Immature natural killer cell (primary cell): ENCODE data around the gene CFAP97. TPM values are rescaled to one million over a fixed set of nuclear protein-coding genes. Genes with fewer than 3 reads are reported as not detected.
"Not testable (repeated sequence)": the region's sequence is repeated elsewhere in the genome, so short reads cannot be mapped to it uniquely, and the experiment has no call there.

Experiments
- DNase-seq, 3 donors: peaks; one replicate each; pipeline ENCODE4 v3.0.0; 2022; ENCODE audit warnings: mixed read lengths in 1 of 3
- H3K27ac Mint-ChIP-seq, 6 donors: one replicate each; pipeline ENCODE4 v1.8.0; 2020; ENCODE audit warnings: mixed read lengths in 6 of 6, mild to moderate bottlenecking in 5 of 6, inconsistent platforms in 4 of 6, moderate library complexity in 3 of 6
- H3K27me3 Mint-ChIP-seq, 3 donors: one replicate each; pipeline ENCODE4 v1.8.0; 2020 to 2021; ENCODE audit warnings: low read depth in 3 of 3, mild to moderate bottlenecking in 3 of 3, mixed read lengths in 3 of 3, moderate library complexity in 3 of 3, inconsistent platforms in 1 of 3
- H3K36me3 Mint-ChIP-seq, 3 donors: one replicate each; pipeline ENCODE4 v1.8.0; 2020; ENCODE audit warnings: mixed read lengths in 3 of 3, inconsistent platforms in 2 of 3, mild to moderate bottlenecking in 2 of 3
- H3K4me1 Mint-ChIP-seq, 2 donors: one replicate each; pipeline ENCODE4 v1.8.0; 2020; ENCODE audit warnings: inconsistent platforms in 2 of 2, mild to moderate bottlenecking in 2 of 2, mixed read lengths in 2 of 2, moderate library complexity in 1 of 2
- H3K4me3 Mint-ChIP-seq, 5 donors: one replicate each; pipeline ENCODE4 v1.8.0; 2020; ENCODE audit warnings: mild to moderate bottlenecking in 5 of 5, mixed read lengths in 5 of 5, inconsistent platforms in 3 of 5, moderate library complexity in 3 of 5
- H3K9me3 Mint-ChIP-seq, 6 donors: one replicate each; pipeline ENCODE4 v1.8.0; 2020; ENCODE audit warnings: mild to moderate bottlenecking in 6 of 6, mixed read lengths in 6 of 6, inconsistent platforms in 4 of 6, moderate library complexity in 3 of 6
- polyA plus RNA-seq, 3 donors: library from polyadenylated mRNA; unstranded; fragments of 300-500 nt; fragmentation: Illumina TruSeq; gene quantifications; one replicate each; pipeline ENCODE4 v1.2.3, GENCODE V29; 2021

Gene CFAP97
- polyA plus RNA-seq, 3 donors from 2014 or later, result 65.3 to 95.5 (median 78.9) TPM

DNA sequence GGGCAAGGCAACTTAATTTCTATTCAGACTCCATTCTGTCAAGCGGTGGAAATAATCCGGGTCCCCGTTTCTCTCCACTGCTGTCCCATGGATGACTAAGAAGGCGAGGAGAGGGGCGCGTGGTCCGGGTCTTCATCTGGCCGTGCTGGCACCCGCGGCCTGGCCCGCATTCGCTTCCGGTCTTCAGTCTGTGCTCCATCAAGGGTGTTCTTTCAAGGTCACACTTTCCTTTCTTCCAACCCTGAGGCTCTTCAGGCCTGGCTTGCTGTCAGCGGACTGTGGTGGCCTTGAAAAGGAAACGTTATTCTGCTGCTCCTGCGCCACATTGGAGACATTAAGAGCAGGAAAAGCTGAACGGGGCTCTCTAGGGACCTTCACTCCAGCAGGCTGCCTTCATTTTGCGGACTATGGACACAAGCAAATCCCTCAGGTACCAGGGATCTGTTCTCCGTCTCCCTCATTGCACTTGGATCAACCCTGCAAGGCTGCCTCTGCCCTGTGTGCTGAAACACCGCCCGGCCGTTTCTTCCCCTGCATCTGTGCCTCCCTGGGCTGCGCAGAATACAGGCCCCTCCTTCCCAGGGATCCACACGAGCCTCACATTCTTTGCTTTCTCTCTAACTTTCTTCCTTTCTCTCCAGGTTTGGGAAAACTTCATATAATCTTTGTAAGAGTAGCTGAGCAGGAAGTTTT lies 66.4 kb downstream of the CFAP97 start:
- H3K27ac Mint-ChIP-seq, result no peak overlapping the region
- peaks cover 7 to 13% (median 11%) of the 10 kb centered on the region in 3 donors for H3K27me3 Mint-ChIP-seq
- DNase-seq, result no peak
- H3K9me3 Mint-ChIP-seq, result no peaks in the 10 kb centered on the region
- H3K4me1 Mint-ChIP-seq, result peaks cover 2 to 8% of the 10 kb centered on the region in 2 donors
- H3K36me3 Mint-ChIP-seq, result no peaks in the 10 kb centered on the region
- no peak overlapping the region for H3K4me3 Mint-ChIP-seq

DNA sequence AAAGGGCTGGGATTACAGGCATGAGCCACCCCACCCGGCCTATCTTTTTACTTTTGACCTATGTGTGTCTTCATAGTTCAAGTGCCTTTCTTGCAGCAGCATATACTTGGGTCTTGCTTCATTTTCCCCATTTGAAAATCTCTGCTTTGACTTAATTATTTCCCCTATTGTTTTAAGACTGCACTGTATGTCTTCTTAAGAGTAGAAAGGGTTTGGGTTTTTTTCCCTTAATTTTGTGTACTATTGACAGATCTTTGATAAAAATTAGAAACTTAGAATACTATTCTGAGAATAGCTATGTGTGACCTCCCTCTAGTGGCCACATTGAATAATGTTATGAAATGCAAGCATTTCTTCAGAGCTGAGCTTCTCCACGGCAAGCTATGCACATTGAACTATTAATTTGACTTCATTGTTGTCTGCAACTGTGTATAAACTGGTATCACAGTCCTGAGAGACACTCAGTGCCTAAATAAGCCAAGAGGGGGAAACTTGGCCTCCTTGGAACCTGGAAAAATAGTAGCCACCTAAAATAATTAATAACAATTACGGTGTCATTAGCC lies 69.4 kb downstream of the CFAP97 start:
- Mint-ChIP-seq H3K27ac (no peak overlapping the region), H3K4me3 (no peak overlapping the region), H3K27me3 (peaks cover 7 to 22% (median 12%) of the 10 kb centered on the region in 3 donors), H3K36me3 (no peaks in the 10 kb centered on the region), H3K4me1 (peaks cover 0 to under 1% of the 10 kb centered on the region in 2 donors), H3K9me3 (no peaks in the 10 kb centered on the region)
- DNase-seq, result peak; percentile 14 to 43 (median 28)

GRCh38 chr4:185128272-185129119 lies 75.3 kb downstream of the CFAP97 start:
- Mint-ChIP-seq H3K9me3 (no peaks in the 10 kb centered on the region), H3K27ac (no peak overlapping the region), H3K27me3 (peaks cover 8 to 33% (median 14%) of the 10 kb centered on the region in 3 donors), H3K36me3 (peaks cover 0 to 3% (median 0%) of the 10 kb centered on the region in 3 donors), H3K4me3 (peak overlapping the region; percentile 69 to 82 (median 77)), H3K4me1 (peaks cover 7 to 8% of the 10 kb centered on the region in 2 donors)
- DNase-seq, result peak in 1 of 3 donors; percentile 17

- Mint-ChIP-seq H3K4me1 (peaks cover 7 to 15% of the 10 kb centered on the region in 2 donors), H3K9me3 (no peaks in the 10 kb centered on the region), H3K4me3 (peak overlapping the region; percentile 58 to 75 (median 63)), H3K27me3 (peaks cover 11 to 37% (median 15%) of the 10 kb centered on the region in 3 donors), H3K36me3 (peaks cover 0 to 3% (median 0%) of the 10 kb centered on the region in 3 donors), H3K27ac (no peak overlapping the region)
- peak in 1 of 3 donors; percentile 14 for DNase-seq
Observed at GRCh38 chr4:185127021-185127925, 76.5 kb downstream of the CFAP97 start.

DNA sequence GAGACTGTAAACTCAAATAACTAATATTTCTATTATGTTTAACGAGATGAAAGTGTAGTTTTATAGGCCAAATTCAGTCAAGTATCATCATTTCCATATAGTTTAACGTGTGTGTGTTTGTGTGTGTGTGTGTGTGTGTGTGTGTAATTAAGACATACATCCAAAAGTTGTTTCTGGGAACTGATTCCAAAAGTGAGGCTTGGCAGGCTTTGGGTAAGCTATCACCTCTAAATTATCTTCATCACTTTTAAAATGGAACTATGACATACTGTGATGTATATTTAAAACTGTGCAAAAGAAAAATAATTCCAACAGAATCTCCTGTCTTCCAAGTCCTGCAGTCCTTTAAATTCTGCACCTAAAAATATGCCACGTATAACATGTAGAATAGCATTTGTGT lies 79.8 kb downstream of the CFAP97 start:
- Mint-ChIP-seq H3K4me3 (no peak overlapping the region), H3K4me1 (peaks cover 5 to 11% of the 10 kb centered on the region in 2 donors), H3K27me3 (peaks cover 7 to 23% (median 14%) of the 10 kb centered on the region in 3 donors), H3K27ac (no peak overlapping the region), H3K9me3 (no peaks in the 10 kb centered on the region), H3K36me3 (peaks cover 0 to 3% (median 0%) of the 10 kb centered on the region in 3 donors)
- no peak for DNase-seq

DNA sequence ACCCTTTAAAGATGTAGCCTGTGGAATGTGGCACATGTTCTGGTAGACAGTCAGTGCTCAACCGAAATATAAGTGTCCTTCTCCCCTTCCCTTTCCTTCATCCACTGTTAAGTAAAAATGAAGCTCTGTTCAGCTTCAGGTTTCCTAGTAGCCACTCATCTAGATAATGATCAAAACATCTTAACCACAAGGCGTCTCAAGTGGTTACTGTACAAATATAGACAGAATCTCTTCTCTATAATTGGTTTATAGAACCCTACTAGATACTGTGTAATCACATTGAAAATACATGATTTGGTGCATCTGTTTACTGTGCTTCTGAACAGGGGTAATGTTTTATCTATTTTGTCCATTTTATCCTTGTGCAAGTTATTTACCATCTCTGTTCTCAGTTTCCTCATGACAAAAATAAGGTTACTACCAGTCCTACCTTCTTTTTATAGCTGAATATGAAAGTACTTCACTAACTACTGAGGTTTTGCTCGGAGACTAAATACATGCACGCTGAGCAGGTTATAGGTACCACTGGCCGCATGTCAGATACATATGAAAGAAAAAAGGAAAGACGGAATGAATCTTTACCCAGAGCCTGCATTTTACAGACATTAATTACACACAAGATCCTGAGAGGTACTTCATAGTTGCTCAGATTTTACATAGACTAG lies 81.0 kb downstream of the CFAP97 start:
- no peak overlapping the region for H3K4me3 Mint-ChIP-seq
- no peaks in the 10 kb centered on the region for H3K36me3 Mint-ChIP-seq
- peaks cover 7 to 20% (median 10%) of the 10 kb centered on the region in 3 donors for H3K27me3 Mint-ChIP-seq
- peaks cover 0 to 7% of the 10 kb centered on the region in 2 donors for H3K4me1 Mint-ChIP-seq
- H3K27ac Mint-ChIP-seq, result no peak overlapping the region
- no peak for DNase-seq
- H3K9me3 Mint-ChIP-seq, result no peaks in the 10 kb centered on the region

DNA sequence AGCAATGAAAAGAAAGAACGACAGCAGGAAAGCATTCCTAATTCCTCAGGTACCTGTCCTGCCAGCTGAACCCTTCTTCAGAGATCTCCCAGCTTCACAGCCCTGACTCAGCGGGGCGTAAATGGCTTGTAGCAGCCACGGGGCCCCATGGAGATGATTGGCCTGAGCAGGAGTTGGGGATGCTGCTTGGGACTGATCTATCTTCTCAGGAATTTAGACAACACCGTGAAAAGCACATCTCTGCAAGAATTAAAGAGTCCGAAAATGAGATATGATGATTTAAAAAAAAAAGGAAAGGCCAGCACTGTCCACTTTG lies 83.2 kb downstream of the CFAP97 start:
- Mint-ChIP-seq H3K27me3 (peaks cover 4 to 15% (median 10%) of the 10 kb centered on the region in 3 donors), H3K27ac (no peak overlapping the region), H3K4me3 (no peak overlapping the region), H3K36me3 (no peaks in the 10 kb centered on the region), H3K4me1 (peaks cover 0 to 7% of the 10 kb centered on the region in 2 donors), H3K9me3 (no peaks in the 10 kb centered on the region)
- no peak for DNase-seq

DNA sequence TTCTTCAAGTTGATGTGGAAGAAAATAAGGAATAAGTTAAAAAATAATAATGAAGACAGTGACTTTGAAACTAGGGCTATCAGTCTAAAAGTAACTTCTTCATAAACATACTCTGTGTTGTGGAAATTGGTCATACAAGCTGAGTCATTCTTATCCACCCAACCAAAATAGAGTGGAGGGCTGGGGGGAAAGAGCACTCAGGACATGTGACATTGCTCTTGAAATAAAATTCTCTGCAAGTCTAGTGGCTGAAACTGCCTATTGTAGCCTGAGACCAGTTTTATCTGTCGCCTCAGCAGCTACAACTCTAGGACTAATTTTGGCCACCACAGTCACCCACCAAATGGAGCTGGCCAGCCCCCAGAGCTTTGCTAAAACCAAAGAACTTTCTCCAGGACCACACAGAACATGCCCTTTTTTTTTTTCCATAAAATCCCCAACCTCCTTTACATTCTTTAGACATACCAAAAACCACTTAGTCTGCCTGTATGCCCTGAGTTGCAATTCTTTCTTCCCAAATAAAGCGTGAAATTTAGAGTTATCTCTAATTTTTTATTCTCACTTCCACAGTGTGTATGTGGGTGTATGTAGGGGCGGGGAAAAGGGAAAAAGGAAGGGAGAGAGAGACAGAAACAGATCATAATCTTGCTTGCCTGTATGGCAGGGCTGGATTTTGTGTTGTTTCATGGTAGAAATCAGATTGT lies 83.7 kb downstream of the CFAP97 start:
- Mint-ChIP-seq H3K27ac (no peak overlapping the region), H3K9me3 (no peaks in the 10 kb centered on the region), H3K36me3 (no peaks in the 10 kb centered on the region), H3K27me3 (peaks cover 4 to 13% (median 10%) of the 10 kb centered on the region in 3 donors), H3K4me1 (peaks cover 0 to 7% of the 10 kb centered on the region in 2 donors), H3K4me3 (no peak overlapping the region)
- DNase-seq, result no peak

GRCh38 chr4:185119467-185119866 lies 84.3 kb downstream of the CFAP97 start:
- H3K27me3 Mint-ChIP-seq, H3K36me3 Mint-ChIP-seq, H3K4me3 Mint-ChIP-seq, DNase-seq, H3K27ac Mint-ChIP-seq, H3K9me3 Mint-ChIP-seq, H3K4me1 Mint-ChIP-seq: not testable (repeated sequence)

- peaks cover 4 to 12% (median 6%) of the 10 kb centered on the region in 3 donors for H3K27me3 Mint-ChIP-seq
- no peak for DNase-seq
- no peak overlapping the region for H3K27ac Mint-ChIP-seq
- no peaks in the 10 kb centered on the region for H3K9me3 Mint-ChIP-seq
- no peaks in the 10 kb centered on the region for H3K36me3 Mint-ChIP-seq
- no peak overlapping the region for H3K4me3 Mint-ChIP-seq
- peaks cover 0 to 7% of the 10 kb centered on the region in 2 donors for H3K4me1 Mint-ChIP-seq
Observed at GRCh38 chr4:185118876-185119275, 84.9 kb downstream of the CFAP97 start.

- DNase-seq, result no peak
- no peaks in the 10 kb centered on the region for H3K9me3 Mint-ChIP-seq
- H3K4me1 Mint-ChIP-seq, result peaks cover 0 to under 1% of the 10 kb centered on the region in 2 donors
- peaks cover 0 to 10% (median 2%) of the 10 kb centered on the region in 3 donors for H3K27me3 Mint-ChIP-seq
- no peak overlapping the region for H3K4me3 Mint-ChIP-seq
- H3K27ac Mint-ChIP-seq, result no peak overlapping the region
- H3K36me3 Mint-ChIP-seq, result no peaks in the 10 kb centered on the region
Observed at GRCh38 chr4:185117300-185117934, 86.4 kb downstream of the CFAP97 start.

DNA sequence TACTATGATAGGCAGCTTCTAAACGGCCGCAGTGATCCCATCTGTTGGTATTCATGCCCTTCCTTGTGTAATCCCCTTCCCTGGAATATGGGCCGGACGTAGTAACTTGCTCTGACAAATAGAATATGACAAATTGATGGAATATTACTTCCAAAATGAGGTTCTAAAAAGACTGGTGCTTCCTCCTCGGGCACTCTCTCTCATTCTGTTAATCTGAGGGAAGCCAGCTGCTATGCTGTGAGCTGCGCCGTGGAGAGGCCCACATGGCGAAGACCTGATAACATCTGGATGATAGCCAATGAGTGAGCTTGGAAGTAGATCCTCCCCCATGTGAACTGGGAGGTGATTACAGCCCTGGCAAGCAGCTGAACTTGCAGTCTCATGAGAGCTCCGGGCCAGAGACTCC lies 88.0 kb downstream of the CFAP97 start:
- Mint-ChIP-seq H3K9me3 (no peaks in the 10 kb centered on the region), H3K4me3 (no peak overlapping the region), H3K4me1 (no peaks in the 10 kb centered on the region)

More for the DNA sequence above, 88.0 kb downstream of the CFAP97 start:
- Mint-ChIP-seq H3K27me3 (peaks cover 0 to 8% (median 8%) of the 10 kb centered on the region in 3 donors), H3K27ac (no peak overlapping the region), H3K36me3 (no peaks in the 10 kb centered on the region)
- DNase-seq, result no peak
